Astrocyte (in vitro differentiated cells and primary cell): ENCODE results near the gene ANLN. TPM values are rescaled to one million over a fixed set of nuclear protein-coding genes. Genes with fewer than 3 reads are reported as not detected.

Source experiments
- DNase-seq: peaks from one replicate; pipeline ENCODE4 v3.0.0-alpha.2; 2010; ENCODE audit warnings: low read depth
- FAIRE-seq: peaks from 2 replicates; lab custom pipeline; 2011; peaks lifted over from hg19 to GRCh38; lab: Jason Lieb, UNC
- H2AFZ ChIP-seq: 2 replicates; pipeline ENCODE4 v1.6.0; 2012; ENCODE audit warnings: low read depth, low read length, inconsistent platforms
- H3K27ac ChIP-seq: 2 replicates; pipeline ENCODE4 v1.5.1; 2011; ENCODE audit warnings: low read depth, low read length, inconsistent platforms
- H3K27me3 ChIP-seq: 2 replicates; pipeline ENCODE4 v1.6.0; 2011; ENCODE audit warnings: low read length, inconsistent platforms; ENCODE audit not compliant: insufficient read depth
- H3K36me3 ChIP-seq: 2 replicates; pipeline ENCODE4 v1.5.1; 2011; ENCODE audit warnings: low read length, inconsistent platforms; ENCODE audit not compliant: insufficient read depth
- H3K4me1 ChIP-seq: 2 replicates; pipeline ENCODE4 v1.5.1; 2011; ENCODE audit warnings: low read length, inconsistent platforms; ENCODE audit not compliant: insufficient read depth
- H3K4me2 ChIP-seq: 2 replicates; pipeline ENCODE4 v1.6.0; 2012; ENCODE audit warnings: low read length, inconsistent platforms
- H3K4me3 ChIP-seq: 2 replicates; pipeline ENCODE4 v1.5.1; 2011; ENCODE audit warnings: low read depth, mild to moderate bottlenecking, low read length, inconsistent platforms; ENCODE audit not compliant: insufficient read depth
- H3K79me2 ChIP-seq: 2 replicates; pipeline ENCODE4 v1.6.0; 2012; ENCODE audit warnings: mild to moderate bottlenecking, low read length, inconsistent platforms; ENCODE audit not compliant: insufficient read depth
- H3K9ac ChIP-seq: 2 replicates; pipeline ENCODE4 v1.6.0; 2012; ENCODE audit warnings: mild to moderate bottlenecking, low read length, inconsistent platforms
- H3K9me3 ChIP-seq: 2 replicates; pipeline ENCODE4 v1.5.1; 2012; ENCODE audit warnings: low read depth, mild to moderate bottlenecking, low read length, inconsistent platforms; ENCODE audit not compliant: insufficient read depth
- H4K20me1 ChIP-seq: 2 replicates; pipeline ENCODE4 v1.6.0; 2012; ENCODE audit warnings: low read length, inconsistent platforms; ENCODE audit not compliant: insufficient read depth
- H3K27ac Mint-ChIP-seq: one replicate; pipeline ENCODE4 v1.8.0; 2021; ENCODE audit warnings: mild to moderate bottlenecking, mixed read lengths; ENCODE audit not compliant: unreplicated experiment
- H3K27me3 Mint-ChIP-seq: one replicate; pipeline ENCODE4 v1.8.0; 2021; ENCODE audit warnings: low read depth, mixed read lengths; ENCODE audit not compliant: unreplicated experiment
- H3K36me3 Mint-ChIP-seq: one replicate; pipeline ENCODE4 v1.8.0; 2021; ENCODE audit warnings: low read depth, mixed read lengths; ENCODE audit not compliant: unreplicated experiment
- H3K4me1 Mint-ChIP-seq: one replicate; pipeline ENCODE4 v1.8.0; 2021; ENCODE audit warnings: low read depth, mixed read lengths; ENCODE audit not compliant: unreplicated experiment
- H3K4me3 Mint-ChIP-seq: one replicate; pipeline ENCODE4 v1.8.0; 2021; ENCODE audit warnings: mild to moderate bottlenecking, moderate library complexity, mixed read lengths; ENCODE audit not compliant: unreplicated experiment
- H3K9me3 Mint-ChIP-seq: one replicate; pipeline ENCODE4 v1.8.0; 2021; ENCODE audit warnings: mild to moderate bottlenecking, mixed read lengths; ENCODE audit not compliant: unreplicated experiment
- CTCF ChIP-seq: IDR thresholded peaks from 2 replicates; pipeline ENCODE4 v1.5.1; 2011; ENCODE audit warnings: low read depth, mild to moderate bottlenecking, inconsistent platforms, low read length, moderate library complexity; ENCODE audit not compliant: insufficient read depth
- EZH2 ChIP-seq: IDR thresholded peaks from 2 replicates; pipeline ENCODE4 v1.6.1; 2012; ENCODE audit warnings: mild to moderate bottlenecking, low read length, inconsistent platforms; ENCODE audit not compliant: insufficient read depth
- total RNA-seq: library from RNA; stranded (reverse); gene quantifications from 2 replicates; pipeline ENCODE4 v1.2.1, GENCODE V29; 2021

Gene ANLN
- total RNA-seq, 1 donor from 2014 or later: 20.4 TPM

GRCh38 chr7:36473454-36474282, 84.0 kb downstream of the ANLN start:
- FAIRE-seq (no peak), DNase-seq (peak; percentile 13)
- Histone ChIP-seq H3K4me2 (peak overlapping the region; percentile 66), H3K4me3 (no peak overlapping the region), H3K27me3 (no peaks in the 10 kb centered on the region), H4K20me1 (no peaks in the 10 kb centered on the region), H3K9ac (no peak overlapping the region), H2AFZ (peak overlapping the region; percentile 62), H3K27ac (peak overlapping the region; percentile 68), H3K9me3 (no peaks in the 10 kb centered on the region), H3K79me2 (no peaks in the 10 kb centered on the region), H3K4me1 (peaks cover 12% of the 10 kb centered on the region), H3K36me3 (no peaks in the 10 kb centered on the region)
- Mint-ChIP-seq H3K9me3 (peaks cover 2% of the 10 kb centered on the region), H3K4me1 (peaks cover 5% of the 10 kb centered on the region), H3K36me3 (no peaks in the 10 kb centered on the region), H3K27ac (no peak overlapping the region), H3K27me3 (peaks cover 1% of the 10 kb centered on the region), H3K4me3 (no peak overlapping the region)
- TF ChIP-seq CTCF (peak; percentile 34), EZH2 (no peak)

- Histone ChIP-seq H3K27ac (peak overlapping the region; percentile 68), H4K20me1 (no peaks in the 10 kb centered on the region), H2AFZ (peak overlapping the region; percentile 62), H3K79me2 (no peaks in the 10 kb centered on the region), H3K27me3 (no peaks in the 10 kb centered on the region), H3K4me2 (peak overlapping the region; percentile 66), H3K36me3 (no peaks in the 10 kb centered on the region), H3K9ac (peak overlapping the region; percentile 17), H3K4me3 (peak overlapping the region; percentile 18), H3K9me3 (no peaks in the 10 kb centered on the region), H3K4me1 (peaks cover 12% of the 10 kb centered on the region)
- no peak overlapping the region for H3K4me3 Mint-ChIP-seq
- H3K27ac Mint-ChIP-seq: peak overlapping the region; percentile 38
- no peaks in the 10 kb centered on the region for H3K36me3 Mint-ChIP-seq
- FAIRE-seq: no peak
- peak; percentile 73 for DNase-seq
- peaks cover 5% of the 10 kb centered on the region for H3K4me1 Mint-ChIP-seq
- peaks cover 1% of the 10 kb centered on the region for H3K27me3 Mint-ChIP-seq
- no peak for TF ChIP-seq EZH2
- TF ChIP-seq CTCF: no peak
- peaks cover 2% of the 10 kb centered on the region for H3K9me3 Mint-ChIP-seq
Measured at GRCh38 chr7:36474283-36475010, 84.8 kb downstream of the ANLN start.
